K562 (cell line): ENCODE results near the gene SPATA2. TPM values are rescaled to one million over a fixed set of nuclear protein-coding genes. Genes with fewer than 3 reads are reported as not detected.

Experiments used
- ARID4B ChIP-seq: sonication (generic); formaldehyde crosslinking; IDR thresholded peaks from 2 replicates; pipeline ENCODE4 v1.8.0; 2022; ENCODE audit warnings: mild to moderate bottlenecking, missing genetic modification reagents
- CREB1 ChIP-seq, 2 experiments: sonication (generic) in 1 of 2; formaldehyde crosslinking in 1 of 2; IDR thresholded peaks; 2 replicates each; pipeline versions ENCODE4 v1.6.1 to v1.8.0; 2012 to 2022; ENCODE audit warnings: inconsistent platforms in 1 of 2, mild to moderate bottlenecking in 1 of 2, missing genetic modification reagents in 1 of 2, moderate library complexity in 1 of 2
- FOSL1 ChIP-seq: fragments of 200-800 bp; sonication (Bioruptor generic); conservative IDR thresholded peaks from 2 replicates; pipeline ENCODE4 v1.6.1; 2016; ENCODE audit warnings: missing genetic modification characterization, missing compliant biosample characterization
- HCFC1 ChIP-seq: IDR thresholded peaks from 2 replicates; pipeline ENCODE4 v1.6.1; 2012; ENCODE audit warnings: low read depth, low read length, improper control_type of control experiment
- HDGF ChIP-seq: fragments of 450-650 bp; IDR thresholded peaks from 2 replicates; pipeline ENCODE4 v1.6.1; 2016
- JUN ChIP-seq, 2 experiments: sonication (generic) in 1 of 2; formaldehyde crosslinking in 1 of 2; IDR thresholded peaks; 2 replicates each; pipeline versions ENCODE4 v1.6.1 to v1.8.0; 2012 to 2022; ENCODE audit warnings: borderline replicate concordance in 2 of 2, mild to moderate bottlenecking in 2 of 2, improper control_type of control experiment in 1 of 2, low read depth in 1 of 2, low read length in 1 of 2, missing genetic modification reagents in 1 of 2
- KDM4B ChIP-seq, 2 experiments: fragments of 450-650 bp in 1 of 2; sonication (generic) in 1 of 2; IDR thresholded peaks; 2 replicates each; pipeline ENCODE4 v1.6.1; 2016 to 2017; ENCODE audit warnings: borderline replicate concordance in 2 of 2, antibody characterized with exemption in 1 of 2, low read depth in 1 of 2, mild to moderate bottlenecking in 1 of 2
- MAFF ChIP-seq: IDR thresholded peaks from 2 replicates; pipeline ENCODE4 v1.6.1; 2012; ENCODE audit warnings: low read length, improper control_type of control experiment
- MEIS2 ChIP-seq: fragments of 450-650 bp; IDR thresholded peaks from 2 replicates; pipeline ENCODE4 v1.6.1; 2014; ENCODE audit warnings: mild to moderate bottlenecking; ENCODE audit not compliant: partially characterized antibody
- NEUROD1 ChIP-seq: fragments of 150-350 bp; IDR thresholded peaks from 2 replicates; pipeline ENCODE4 v1.6.1; 2014; ENCODE audit warnings: borderline replicate concordance, low read length, low read depth; ENCODE audit not compliant: partially characterized antibody
- NR3C1 ChIP-seq: sonication (generic); formaldehyde crosslinking; IDR thresholded peaks from 2 replicates; pipeline ENCODE4 v1.8.1; 2022; ENCODE audit warnings: missing genetic modification reagents
- PHF21A ChIP-seq: fragments of 450-650 bp; IDR thresholded peaks from 2 replicates; pipeline ENCODE4 v1.6.1; 2017; ENCODE audit warnings: low read depth, borderline replicate concordance
- PTBP1 ChIP-seq: fragments of 200-400 bp; formaldehyde crosslinking; IDR thresholded peaks from 2 replicates; pipeline ENCODE4 v1.6.1; 2017; ENCODE audit warnings: low read depth, low read length
- SETDB1 ChIP-seq: IDR thresholded peaks from one replicate; pipeline ENCODE4 v1.6.1; 2012; ENCODE audit warnings: low read length, control low read depth, inconsistent platforms
- SMAD1 ChIP-seq: fragments of 150-350 bp; IDR thresholded peaks from 2 replicates; pipeline ENCODE4 v1.6.1; 2014; ENCODE audit warnings: low read length, low read depth; ENCODE audit not compliant: partially characterized antibody
- U2AF1 ChIP-seq: fragments of 200-400 bp; formaldehyde crosslinking; optimal IDR thresholded peaks from 2 replicates; pipeline ENCODE3; 2017; ENCODE audit warnings: mild to moderate bottlenecking, low read depth, low read length, moderate library complexity
- ZBTB11 ChIP-seq, 3 experiments: fragments of 200-800 bp in 1 of 3; fragments of 250-450 bp in 1 of 3; fragments of 450-650 bp in 1 of 3; sonication (Bioruptor Pico) in 1 of 3; sonication (Bioruptor generic) in 1 of 3; formaldehyde crosslinking in 1 of 3; IDR thresholded peaks; 2 replicates each; pipeline versions ENCODE4 v1.6.1 to v1.8.0; 2016 to 2022; ENCODE audit warnings: mild to moderate bottlenecking in 2 of 3, missing genetic modification characterization in 2 of 3, missing compliant biosample characterization in 1 of 3, moderate library complexity in 1 of 3
- ZFP36 ChIP-seq: fragments of 150-350 bp; IDR thresholded peaks from 2 replicates; pipeline ENCODE4 v1.6.1; 2018; ENCODE audit warnings: low read length, low read depth; ENCODE audit not compliant: partially characterized antibody
- ZNF79 ChIP-seq: fragments of 250-450 bp; sonication (Bioruptor Pico); IDR thresholded peaks from 2 replicates; pipeline ENCODE4 v1.4.0; 2020; ENCODE audit warnings: low read depth, mild to moderate bottlenecking, moderate library complexity
- polyA plus RNA-seq, 8 experiments: library from polyadenylated mRNA; depleted of rRNA in 4 of 8; stranded (reverse) in 5 of 8; unstranded in 3 of 8; fragments of >200 nt; fragmentation: Nextera tagmentation in 2 of 8; fragmentation: Illumina TruSeq in 1 of 8; extraction: Ambion mirVana in 2 of 8; extraction: Trizol in 1 of 8; gene quantifications; 2 replicates each; pipeline versions ENCODE4 v1.2.1 to v1.2.3, GENCODE V29; 2011 to 2014; ENCODE audit warnings: inconsistent platforms in 1 of 8, missing spikeins in 1 of 8
- total RNA-seq, 7 experiments: library from RNA; depleted of rRNA in 6 of 7; stranded (reverse); fragments of >200 nt in 6 of 7; fragmentation: Illumina TruSeq in 2 of 7; extraction: Trizol in 2 of 7; gene quantifications; 2 replicates each; pipeline versions ENCODE4 v1.2.1 to v1.2.3, GENCODE V29; 2011 to 2021; ENCODE audit warnings: low replicate concordance in 1 of 7

SPATA2 gene
- total and polyA plus RNA-seq, 9 of the 15 experiments (the other 6 are each of a cell fraction or from before 2014, with no cell fraction given), result 0.46 to 8.2 (median 2.7) TPM

GRCh38 chr20:49915380-49916145, at the start of gene SPATA2 (continued):
- TF ChIP-seq FOSL1, result peak; percentile 33; the same call in 1 of the 2 replicates
- TF ChIP-seq MAFF, result no peak
- peak; percentile 55 for TF ChIP-seq MEIS2
- peak; percentile 59 for TF ChIP-seq NEUROD1
- no peak for TF ChIP-seq SMAD1
- peak; percentile 49; the same call in 1 of the 2 replicates for TF ChIP-seq ARID4B (CRISPR knock-in tag)
- peak in 1 of 3 experiments; percentile 87; a peak in 5 of 6 replicates for TF ChIP-seq ZBTB11 (CRISPR knock-in tag; IDR thresholded peaks at IDR 0.05)
- no peak for TF ChIP-seq PHF21A
- TF ChIP-seq HCFC1, result peak; percentile 70
- TF ChIP-seq NR3C1 (CRISPR knock-in tag), result no peak
- TF ChIP-seq ZNF79 (CRISPR knock-in tag), result no peak
- TF ChIP-seq KDM4B (IDR thresholded peaks at IDR 0.05; ENCODE audit: borderline replicate concordance in 2 of 2, low read depth in 1 of 2), result peak in 1 of 2 experiments; percentile 98; a peak in 2 of 4 replicates
- TF ChIP-seq U2AF1, result peak; percentile 82
- TF ChIP-seq ZFP36, result peak; percentile 97
- TF ChIP-seq SETDB1, result no peak
- TF ChIP-seq CREB1 (IDR thresholded peaks at IDR 0.05), result peak; percentile 92
- peak; percentile 96 for TF ChIP-seq CREB1 (CRISPR knock-in tag; IDR thresholded peaks at IDR 0.05)
- TF ChIP-seq HDGF, result peak; percentile 95; the same call in 1 of the 2 replicates
- TF ChIP-seq PTBP1, result peak; percentile 96
- peak; percentile 43; the same call in 1 of the 2 replicates for TF ChIP-seq JUN (IDR thresholded peaks at IDR 0.05; ENCODE audit: borderline replicate concordance, low read depth, low read length)
- no peak for TF ChIP-seq JUN (CRISPR knock-in tag; IDR thresholded peaks at IDR 0.05; ENCODE audit: borderline replicate concordance)
